ENCODE results near the gene CFAP45. TPM values are rescaled to one million over a fixed set of nuclear protein-coding genes. Genes with fewer than 3 reads are reported as not detected.

CFAP45 gene
- total and polyA plus RNA-seq, 9 of the 15 experiments (the other 6 are each of a cell fraction or from before 2014, with no cell fraction given): 0.65 to 2.4 (median 1.5) TPM

- TF ChIP-seq HMGXB4 (CRISPR knock-in tag; IDR thresholded peaks at IDR 0.05) (no peak), SIN3A (IDR thresholded peaks at IDR 0.05; ENCODE audit: borderline replicate concordance in 2 of 2, control insufficient read depth in 1 of 2, low read depth in 2 of 2, low read length in 2 of 2) (no peak), ZNF175 (CRISPR knock-in tag; IDR thresholded peaks at IDR 0.05; ENCODE audit: low read depth) (no peak), ZNF79 (CRISPR knock-in tag; IDR thresholded peaks at IDR 0.05; ENCODE audit: low read depth) (no peak), ETV1 (tag; conservative IDR thresholded peaks at IDR 0.05; ENCODE audit: low read depth) (no peak), TARDBP (IDR thresholded peaks at IDR 0.05) (no peak), PREB (CRISPR knock-in tag; IDR thresholded peaks at IDR 0.05) (no peak), NCOA1 (IDR thresholded peaks at IDR 0.05; ENCODE audit: low read depth) (no peak), ZKSCAN1 (IDR thresholded peaks at IDR 0.05; ENCODE audit: low read depth, low read length) (no peak), ZFP91 (CRISPR knock-in tag; IDR thresholded peaks at IDR 0.05) (no peak), ZNF780A (CRISPR knock-in tag; IDR thresholded peaks at IDR 0.05) (no peak), BRD4 (IDR thresholded peaks at IDR 0.05) (no peak), ZC3H4 (CRISPR knock-in tag; IDR thresholded peaks at IDR 0.05; ENCODE audit: borderline replicate concordance) (0 out of 2 replicates have a peak, but pooled peaks have one; percentile 23), POLR3A (IDR thresholded peaks at IDR 0.05; ENCODE audit: borderline replicate concordance, extremely low read depth, insufficient read depth, insufficient read length) (no peak), ZNF561 (CRISPR knock-in tag; conservative IDR thresholded peaks at IDR 0.05) (no peak), ZBTB12 (CRISPR knock-in tag; IDR thresholded peaks at IDR 0.05) (no peak), TCF15 (CRISPR knock-in tag; IDR thresholded peaks at IDR 0.05) (no peak), ZFP30 (CRISPR knock-in tag; IDR thresholded peaks at IDR 0.05; ENCODE audit: borderline replicate concordance) (no peak)
- TF ChIP-seq, protein P1, sequence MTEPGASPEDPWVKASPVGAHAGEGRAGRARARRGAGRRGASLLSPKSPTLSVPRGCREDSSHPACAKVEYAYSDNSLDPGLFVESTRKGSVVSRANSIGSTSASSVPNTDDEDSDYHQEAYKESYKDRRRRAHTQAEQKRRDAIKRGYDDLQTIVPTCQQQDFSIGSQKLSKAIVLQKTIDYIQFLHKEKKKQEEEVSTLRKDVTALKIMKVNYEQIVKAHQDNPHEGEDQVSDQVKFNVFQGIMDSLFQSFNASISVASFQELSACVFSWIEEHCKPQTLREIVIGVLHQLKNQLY (CRISPR knock-in tag; conservative IDR thresholded peaks at IDR 0.05): no peak
Observed at GRCh38 chr1:159922511-159923202, 22.7 kb upstream of the CFAP45 start (continued).

All from K562 (cell line).